TTC549 (cell line): Measurements from ENCODE around the gene S1PR4.

Experiments
- FAIRE-seq: peaks from 2 replicates; lab custom pipeline; 2012; peaks lifted over from hg19 to GRCh38; lab: Jason Lieb, UNC

The S1PR4 gene

DNA sequence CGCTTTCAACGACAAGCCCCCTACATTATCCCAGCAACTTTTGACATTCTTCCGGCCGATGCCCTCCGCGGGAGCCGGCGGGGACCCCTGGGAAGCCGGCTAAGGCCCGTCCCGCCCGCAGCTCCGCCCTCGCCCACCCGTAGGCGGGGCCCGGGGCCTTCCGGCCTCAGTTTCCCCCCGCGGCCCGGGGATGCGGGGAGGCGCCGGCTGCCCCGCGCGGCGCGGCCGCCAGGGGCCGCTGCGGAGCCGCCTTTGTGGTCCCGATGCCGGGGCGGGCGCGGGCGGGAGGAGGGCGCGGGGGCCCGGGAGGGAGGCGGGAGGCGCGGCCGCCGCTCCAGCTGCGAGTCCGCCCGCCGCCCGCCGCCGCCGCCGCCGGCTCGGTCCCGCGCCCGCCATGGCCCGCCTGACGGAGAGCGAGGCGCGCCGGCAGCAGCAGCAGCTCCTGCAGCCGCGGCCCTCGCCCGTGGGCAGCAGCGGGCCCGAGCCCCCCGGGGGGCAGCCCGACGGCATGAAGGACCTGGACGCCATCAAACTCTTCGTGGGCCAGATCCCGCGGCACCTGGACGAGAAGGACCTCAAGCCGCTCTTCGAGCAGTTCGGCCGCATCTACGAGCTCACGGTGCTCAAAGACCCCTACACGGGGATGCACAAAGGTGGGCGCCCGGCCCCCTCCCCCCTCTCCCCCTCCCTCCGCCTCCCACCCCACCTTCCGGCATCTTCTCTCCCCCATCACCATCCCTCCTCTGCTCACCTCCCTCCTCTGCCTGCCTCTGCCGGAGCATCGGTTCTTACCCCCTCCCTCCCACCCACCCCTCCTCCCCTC lies 46.0 kb downstream of the S1PR4 start, which contains the start of gene CELF5:
Gene CELF5 (plus strand): TSS at position 316 of the 823 bp plus-strand sequence. CDS start 79 bp downstream, at position 395.
- FAIRE-seq: no peak

DNA sequence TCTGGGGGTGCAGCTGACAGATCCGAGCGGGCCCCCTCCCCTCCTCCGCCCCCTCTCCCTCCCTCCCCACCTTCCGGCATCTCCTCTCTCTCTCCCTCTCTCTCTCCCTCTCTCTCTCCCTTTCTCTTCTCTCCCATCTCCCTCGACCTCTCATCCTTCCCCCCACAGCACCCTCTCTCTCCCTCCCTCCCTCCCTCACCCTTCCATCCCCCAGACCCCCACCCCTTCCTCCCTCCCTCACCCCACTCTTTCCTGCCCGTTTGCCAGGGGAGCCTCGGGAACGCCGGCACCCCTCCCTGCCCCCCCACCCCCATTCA lies 46.6 kb downstream of the S1PR4 start:
- no peak for FAIRE-seq

DNA sequence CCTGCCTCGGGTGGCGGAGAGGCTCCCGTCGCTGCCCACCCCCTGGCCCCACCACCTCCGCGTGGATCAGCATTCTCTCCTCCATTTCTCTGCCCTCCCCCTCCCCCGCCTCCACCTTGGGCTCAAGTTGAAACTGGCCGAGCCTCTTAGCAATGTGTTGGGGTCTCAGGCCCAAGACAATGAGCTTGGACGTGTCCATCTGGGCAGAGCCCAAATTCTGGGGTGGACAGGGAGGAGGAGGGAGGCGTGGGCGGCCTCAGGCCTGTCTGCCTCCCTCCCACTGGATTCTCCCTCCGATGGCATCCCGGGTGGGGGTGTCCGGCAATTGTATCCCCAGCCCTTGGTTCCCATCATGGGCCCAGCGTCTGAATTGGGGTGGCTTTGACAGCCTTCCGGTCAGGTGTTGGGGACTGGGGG lies 47.1 kb downstream of the S1PR4 start:
- FAIRE-seq: no peak

DNA sequence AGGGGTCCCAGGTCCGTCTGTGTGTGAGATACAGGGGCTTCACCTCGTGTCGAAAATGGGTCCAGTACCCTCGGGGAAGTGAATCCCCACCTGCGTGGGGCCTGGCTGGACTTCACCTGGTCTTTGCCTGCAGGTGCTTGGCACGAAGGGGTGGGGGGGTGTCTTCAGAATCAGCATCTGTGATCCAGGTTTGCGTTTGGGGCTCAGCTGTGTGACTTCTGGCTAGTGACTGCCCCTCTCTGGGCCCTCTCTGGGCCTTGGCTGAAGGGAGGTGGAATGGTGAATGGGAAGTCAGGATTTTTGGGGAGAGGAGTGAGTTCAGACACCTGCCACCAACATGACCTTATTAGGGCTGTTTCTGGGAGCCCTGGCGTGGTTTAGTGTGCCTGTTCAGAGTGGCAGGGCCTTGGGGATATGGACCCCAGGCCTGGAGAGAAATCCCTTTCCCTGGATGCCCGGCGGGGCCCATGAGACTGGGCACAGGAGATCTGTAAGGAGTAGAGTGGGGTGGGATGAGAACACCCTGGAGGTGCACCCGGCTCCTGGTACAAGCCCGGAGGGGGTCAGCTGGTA lies 48.6 kb downstream of the S1PR4 start:
- FAIRE-seq: no peak

DNA sequence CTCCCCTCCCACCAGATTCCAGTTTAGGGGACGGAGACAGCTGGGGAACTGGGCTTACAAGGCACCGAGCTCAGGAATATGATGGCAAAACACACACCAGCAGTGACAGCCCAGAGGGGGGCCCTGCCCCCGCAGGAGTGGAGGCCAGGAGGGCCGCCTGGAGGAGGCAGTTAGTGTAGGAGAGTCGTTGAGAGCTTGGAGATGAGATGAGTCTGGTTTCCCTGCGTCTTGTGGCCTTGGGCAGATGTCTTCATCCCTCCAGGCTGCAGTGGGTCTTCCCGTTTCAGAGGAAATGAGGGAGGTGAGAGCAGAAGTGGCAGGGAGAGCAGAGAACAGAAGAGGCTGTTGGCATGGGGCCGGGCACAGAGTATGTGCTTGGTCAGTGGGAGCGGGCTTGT lies 50.8 kb downstream of the S1PR4 start:
- no peak for FAIRE-seq
